HG02852 (cell line): ENCODE data around the gene PDZD7.

Experiments
- ATAC-seq: cut with Tn5 transposase; IDR thresholded peaks from one replicate; pipeline ENCODE4 v1.9.1; 2021; ENCODE audit warnings: mild to moderate bottlenecking, moderate library complexity; ENCODE audit not compliant: unreplicated experiment

The PDZD7 gene

DNA sequence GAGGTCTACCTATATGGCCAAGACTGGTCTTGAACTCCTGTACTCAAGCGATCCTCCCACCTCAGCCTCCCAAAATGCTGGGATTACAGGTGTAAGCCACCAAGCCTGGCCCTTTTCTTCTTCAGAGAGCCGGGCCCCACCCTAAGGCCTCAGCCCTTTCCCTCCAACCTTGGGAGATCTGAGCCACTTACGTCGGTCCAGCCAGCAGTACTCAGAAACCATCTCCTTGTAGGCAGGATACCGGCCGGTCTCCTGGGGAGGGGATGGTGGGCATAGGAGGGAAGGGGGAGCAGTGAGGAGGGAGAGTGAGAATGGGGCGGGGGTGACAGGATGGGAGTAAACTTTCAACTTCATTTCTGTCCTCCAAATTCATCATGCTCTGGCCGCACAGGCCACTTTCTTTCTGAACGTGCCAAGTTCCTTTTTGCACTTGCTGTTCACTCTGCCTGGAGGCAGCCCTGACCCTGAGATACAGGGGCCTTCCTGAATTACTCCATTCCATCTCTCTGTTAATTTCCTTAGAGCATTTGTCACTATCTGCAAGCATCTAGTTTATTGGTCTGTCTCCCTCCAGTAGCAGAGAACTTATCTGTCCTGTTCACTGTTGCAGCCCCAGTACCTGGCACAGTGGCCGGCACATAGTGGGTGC lies 10.4 kb downstream of the PDZD7 start:
- no peak for ATAC-seq

DNA sequence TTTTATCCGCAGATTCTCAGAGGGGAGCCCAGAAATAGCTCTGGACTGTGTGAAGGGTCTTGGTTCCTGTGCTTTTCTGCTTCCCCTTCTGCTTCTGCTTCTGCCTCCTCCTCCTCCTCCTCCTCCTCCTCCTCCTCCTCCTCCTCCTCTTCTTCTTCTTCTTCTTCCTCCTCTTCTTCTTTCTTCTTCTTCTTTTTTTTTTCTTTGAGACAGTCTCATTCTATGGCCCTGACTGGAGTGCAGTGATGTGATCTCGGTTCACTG lies 11.6 kb downstream of the PDZD7 start:
- ATAC-seq, result no peak

- no peak for ATAC-seq
Measured at GRCh38 chr10:101018600-101019439, 12.1 kb downstream of the PDZD7 start.

DNA sequence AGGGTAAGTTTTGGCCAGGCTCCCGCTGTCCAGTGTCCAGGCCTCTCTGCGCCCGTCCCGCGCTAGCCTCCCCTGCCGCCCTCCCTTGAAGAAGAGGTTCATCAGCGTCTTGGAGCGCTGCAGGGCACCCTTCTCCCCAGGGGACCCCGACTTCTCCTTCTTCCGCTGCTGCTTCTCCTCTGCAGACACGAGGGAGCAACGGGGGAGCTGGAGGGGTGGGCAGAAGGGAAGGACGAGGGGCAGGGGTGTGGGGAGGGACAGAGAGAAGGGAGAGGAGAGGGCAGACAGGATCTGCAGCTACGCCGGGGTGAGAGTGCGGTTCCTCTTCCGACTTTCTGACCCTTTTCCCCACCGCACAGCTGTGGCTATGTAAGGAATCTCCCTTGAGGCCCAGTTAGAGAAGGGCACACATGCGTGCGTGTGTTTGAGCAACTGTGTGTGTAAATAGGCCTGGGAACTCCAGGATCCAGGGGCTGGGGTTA lies 12.8 kb downstream of the PDZD7 start:
- no peak for ATAC-seq

GRCh38 chr10:101016814-101017213 lies 14.1 kb downstream of the PDZD7 start:
- ATAC-seq, result no peak

DNA sequence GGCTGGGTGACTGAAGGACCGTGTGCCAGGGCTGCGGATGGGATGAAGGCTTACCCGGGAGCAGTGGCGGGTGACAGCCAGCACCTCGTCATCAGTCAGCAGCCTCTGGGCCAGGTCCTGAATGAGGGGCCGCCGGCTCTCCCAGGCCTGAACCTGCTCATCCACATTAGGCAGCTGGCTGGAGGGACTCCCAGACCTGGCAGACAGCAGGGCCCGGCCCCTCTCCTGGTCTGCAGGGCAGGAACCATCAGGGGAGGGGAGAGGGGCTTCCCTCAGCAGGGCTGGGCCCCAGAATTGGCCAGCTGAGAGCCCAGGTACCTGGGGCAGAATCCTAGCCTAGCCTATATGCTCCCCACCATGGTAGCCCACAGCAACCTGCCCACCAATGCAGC lies 15.4 kb downstream of the PDZD7 start:
- no peak for ATAC-seq

GRCh38 chr10:101014966-101015581 lies 15.9 kb downstream of the PDZD7 start:
- ATAC-seq, result no peak

GRCh38 chr10:101014230-101014884 lies 16.6 kb downstream of the PDZD7 start:
- no peak for ATAC-seq

GRCh38 chr10:101013365-101013825 lies 17.5 kb downstream of the PDZD7 start:
- ATAC-seq, result no peak

- ATAC-seq, result peak; percentile 77
Measured at GRCh38 chr10:101012525-101013364, 18.2 kb downstream of the PDZD7 start.

- ATAC-seq, result no peak
Measured at GRCh38 chr10:101011517-101012423, 19.2 kb downstream of the PDZD7 start.

DNA sequence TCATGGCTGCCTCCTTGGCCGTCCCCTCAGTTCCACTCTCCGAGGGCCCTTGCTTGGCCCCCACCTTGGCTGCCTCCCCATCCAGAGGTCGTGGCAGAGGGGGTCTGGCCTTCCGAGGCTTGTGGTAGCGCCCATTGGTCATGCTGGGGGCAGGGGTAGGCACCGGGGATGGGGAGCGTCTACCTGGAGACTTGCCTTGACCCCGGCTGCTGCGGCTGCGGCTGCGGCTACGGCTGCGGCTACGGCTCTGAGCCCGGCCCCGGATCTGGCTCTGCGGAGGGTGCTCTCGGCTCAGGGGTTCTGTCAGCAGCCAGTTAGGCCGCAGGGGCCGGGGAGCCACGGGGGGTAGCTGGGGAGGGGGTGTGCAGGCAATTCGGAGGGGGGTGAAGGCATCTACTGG lies 20.6 kb downstream of the PDZD7 start:
- ATAC-seq, result no peak

GRCh38 chr10:101008823-101009423 lies 22.0 kb downstream of the PDZD7 start:
- ATAC-seq, result no peak

- ATAC-seq, result no peak
Measured at GRCh38 chr10:101007915-101008822, 22.8 kb downstream of the PDZD7 start.

- no peak for ATAC-seq
Measured at GRCh38 chr10:101007099-101007711, 23.7 kb downstream of the PDZD7 start.

DNA sequence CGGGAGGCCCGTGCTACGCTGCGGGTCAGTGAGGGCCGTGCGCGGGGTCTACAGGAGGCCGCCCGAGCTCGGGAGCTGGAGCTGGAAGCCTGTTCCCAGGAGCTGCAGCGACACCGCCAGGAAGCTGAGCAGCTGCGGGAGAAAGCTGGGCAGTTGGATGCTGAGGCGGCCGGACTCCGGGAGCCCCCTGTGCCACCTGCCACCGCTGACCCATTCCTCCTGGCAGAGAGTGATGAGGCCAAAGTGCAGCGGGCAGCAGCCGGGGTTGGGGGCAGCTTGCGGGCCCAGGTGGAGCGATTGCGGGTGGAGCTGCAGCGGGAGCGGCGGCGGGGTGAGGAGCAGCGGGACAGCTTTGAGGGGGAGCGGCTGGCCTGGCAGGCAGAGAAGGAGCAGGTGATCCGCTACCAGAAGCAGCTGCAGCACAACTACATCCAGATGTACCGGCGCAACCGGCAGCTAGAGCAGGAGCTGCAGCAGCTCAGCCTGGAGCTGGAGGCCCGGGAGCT lies 24.3 kb downstream of the PDZD7 start:
- no peak for ATAC-seq

DNA sequence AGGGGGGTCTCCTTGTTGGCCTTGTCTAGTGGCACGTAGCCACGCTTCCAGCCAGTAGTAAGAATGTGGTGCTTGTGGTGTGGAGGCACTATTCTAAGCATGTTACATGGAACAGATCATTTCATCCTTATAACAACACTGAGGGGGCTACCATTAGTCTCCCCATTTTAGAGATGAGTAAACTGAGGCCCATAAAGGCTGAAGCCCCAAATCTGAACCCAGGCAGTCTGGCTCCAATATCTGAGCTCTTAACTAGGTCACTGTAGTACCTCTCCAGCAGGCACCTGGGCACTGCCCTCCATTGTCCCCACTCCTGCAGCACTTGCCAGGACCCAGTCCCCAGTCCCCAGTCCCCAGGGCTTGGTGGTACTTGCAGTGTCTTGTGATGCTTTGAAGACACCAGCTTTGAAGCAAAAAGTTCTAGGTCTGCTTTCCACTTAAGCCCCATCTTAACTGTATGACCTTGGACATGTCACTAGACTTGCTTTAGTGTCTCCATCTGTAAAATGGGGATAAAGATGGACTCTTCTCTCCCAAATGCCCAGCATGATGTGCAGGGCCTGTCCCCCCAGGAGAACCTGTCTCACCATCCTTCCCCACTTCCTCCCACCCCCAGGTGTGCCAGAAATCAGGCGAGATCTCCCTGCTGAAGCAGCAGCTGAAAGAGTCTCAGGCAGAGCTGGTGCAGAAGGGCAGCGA lies 24.9 kb downstream of the PDZD7 start:
- ATAC-seq, result no peak
